Measurements from ENCODE around the gene AUTS2. TPM values are rescaled to one million over a fixed set of nuclear protein-coding genes. Genes with fewer than 3 reads are reported as not detected.
"Not testable (repeated sequence)": the region's sequence is repeated elsewhere in the genome, so short reads cannot be mapped to it uniquely, and the experiment has no call there.

The AUTS2 gene
- total RNA-seq, 1 experiment from 2014 or later = 2.3 TPM

DNA sequence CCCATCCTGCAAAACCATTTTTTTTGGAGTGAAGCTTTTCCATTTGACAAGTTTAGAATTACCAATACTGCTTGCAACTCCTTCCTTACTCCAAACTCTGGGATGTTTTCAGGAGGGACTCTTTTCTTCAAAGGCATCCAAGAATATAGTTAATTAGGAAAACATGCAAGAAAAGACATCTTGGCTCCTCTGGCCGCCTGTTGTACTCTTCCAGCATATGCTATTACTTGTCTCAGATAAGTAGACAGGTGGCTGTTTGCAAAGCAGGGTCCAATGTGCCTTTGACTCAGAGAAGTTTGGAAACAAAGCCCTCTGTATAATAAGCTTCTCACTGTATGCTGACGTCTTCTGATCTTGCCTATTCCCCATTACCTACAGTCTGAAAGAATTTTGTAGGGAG, 746.5 kb downstream of the AUTS2 start:
- in situ Hi-C loops (cut with HindIII; ENCODE audit: low pct_unique_long_range_greater_than_20kb, low sequenced_read_pairs) = no loop called here
- DNase-seq (ENCODE audit: low read depth) = no peak

DNA sequence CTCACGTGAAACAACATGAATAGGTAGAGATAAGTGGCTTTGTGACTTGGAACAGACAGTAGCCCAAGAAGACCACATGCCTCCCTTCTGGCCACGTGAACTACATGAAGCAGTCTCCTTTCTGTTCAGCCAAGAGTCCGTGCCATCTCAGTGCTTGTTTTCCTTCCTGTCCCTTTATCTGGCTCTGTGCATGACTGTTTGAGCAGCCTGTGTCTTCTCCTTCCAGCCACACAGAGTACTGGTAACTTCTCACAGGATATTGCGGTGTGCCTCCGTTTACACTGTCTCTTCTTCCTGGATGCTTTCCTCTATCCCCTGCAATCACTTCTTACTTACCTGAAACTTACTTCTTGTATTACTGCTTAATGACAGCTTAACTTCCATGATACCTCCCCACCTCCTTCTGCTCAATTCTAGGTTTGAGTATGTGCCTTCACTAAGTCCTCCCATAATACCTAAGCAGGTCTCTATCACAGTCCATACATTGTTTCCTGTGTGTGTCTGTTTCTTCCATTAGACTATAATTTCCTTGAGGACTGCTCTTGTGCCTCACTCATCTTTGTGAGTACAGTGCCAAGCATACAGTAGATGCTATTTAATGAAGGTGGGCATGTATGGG, 748.7 kb downstream of the AUTS2 start:
- in situ Hi-C loops (cut with HindIII; ENCODE audit: low pct_unique_long_range_greater_than_20kb, low sequenced_read_pairs) = no loop called here
- DNase-seq (ENCODE audit: low read depth) = no peak

DNA sequence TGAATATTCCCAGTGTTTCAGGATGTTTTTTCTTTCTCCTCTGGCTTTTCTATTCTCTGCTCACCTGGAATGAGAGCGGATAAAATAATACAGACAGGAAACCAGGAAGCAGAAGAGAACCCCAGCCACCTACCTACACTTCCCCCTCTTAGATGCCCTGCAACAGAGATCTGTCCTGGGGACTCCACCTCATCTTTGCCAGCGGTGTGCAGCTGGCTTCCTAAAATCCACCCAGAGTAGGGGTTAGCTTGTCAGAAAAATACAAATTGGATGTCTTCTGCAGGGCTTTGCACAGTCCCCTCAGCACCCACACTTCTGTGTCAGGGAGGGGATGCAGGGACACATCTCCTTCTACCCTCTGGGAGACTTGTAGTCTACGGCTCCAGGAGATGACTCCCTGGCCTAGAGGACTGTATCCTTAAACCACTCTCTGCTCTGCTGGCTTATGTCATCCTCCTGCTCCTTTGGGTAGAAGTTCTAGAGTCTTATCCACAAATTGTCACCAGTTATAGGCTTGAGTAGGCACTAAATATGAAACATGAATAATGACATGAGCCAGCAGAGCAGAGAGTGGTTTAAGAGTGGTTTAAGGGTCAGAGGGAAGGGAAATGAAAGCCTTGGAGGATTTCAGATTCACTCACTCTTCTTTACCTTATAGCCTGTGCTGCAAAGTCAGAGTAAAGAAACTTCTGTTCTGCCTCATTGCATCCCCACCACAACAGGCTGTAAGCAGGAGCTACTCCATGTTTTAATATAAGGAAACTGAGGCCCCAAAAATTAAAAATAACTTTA, 749.4 kb downstream of the AUTS2 start:
- DNase-seq (ENCODE audit: low read depth) = peak; percentile 17
- in situ Hi-C loops (cut with HindIII; ENCODE audit: low pct_unique_long_range_greater_than_20kb, low sequenced_read_pairs) = no loop called here

DNA sequence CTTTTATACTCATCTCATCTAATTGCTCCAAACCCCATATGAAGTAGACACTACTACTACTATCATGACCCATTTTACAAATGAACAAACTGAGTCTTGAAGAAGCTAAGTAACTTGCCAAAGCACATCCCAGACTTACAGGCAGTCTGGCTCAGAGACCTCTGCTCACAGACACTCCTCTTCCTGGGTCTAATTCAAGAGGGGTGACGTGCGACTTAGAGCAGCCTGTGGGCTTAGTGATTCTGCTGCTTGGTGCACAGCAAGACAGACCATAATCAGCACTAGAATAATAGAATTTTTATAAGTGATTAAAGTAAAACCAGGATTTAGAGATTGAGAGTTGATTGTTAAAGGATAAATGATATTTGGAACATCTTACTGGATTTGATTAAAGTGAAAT, 750.8 kb downstream of the AUTS2 start:
- in situ Hi-C loops (cut with HindIII; ENCODE audit: low pct_unique_long_range_greater_than_20kb, low sequenced_read_pairs) = no loop called here
- no peak for DNase-seq (ENCODE audit: low read depth)

DNA sequence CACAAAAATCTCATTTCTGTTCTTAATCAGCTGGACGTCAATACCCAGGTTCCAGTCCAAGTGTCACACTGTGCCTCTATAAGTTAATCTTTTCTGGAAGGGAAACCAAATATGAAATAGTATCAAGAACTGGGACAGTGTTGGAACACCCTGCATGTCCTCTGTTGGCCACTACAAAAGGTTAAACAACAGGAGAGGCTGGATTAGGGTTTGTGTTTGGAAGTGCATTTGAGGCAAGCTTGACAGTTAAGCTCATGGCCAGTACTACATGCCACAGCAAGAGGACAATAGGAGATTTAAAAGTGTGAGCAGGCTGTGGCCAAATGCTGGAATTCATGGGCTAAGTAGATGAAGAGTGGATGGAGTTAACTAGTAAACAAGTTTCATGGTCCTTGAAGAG, 751.5 kb downstream of the AUTS2 start:
- in situ Hi-C loops (cut with HindIII; ENCODE audit: low pct_unique_long_range_greater_than_20kb, low sequenced_read_pairs) = no loop called here
- no peak for DNase-seq (ENCODE audit: low read depth)

DNA sequence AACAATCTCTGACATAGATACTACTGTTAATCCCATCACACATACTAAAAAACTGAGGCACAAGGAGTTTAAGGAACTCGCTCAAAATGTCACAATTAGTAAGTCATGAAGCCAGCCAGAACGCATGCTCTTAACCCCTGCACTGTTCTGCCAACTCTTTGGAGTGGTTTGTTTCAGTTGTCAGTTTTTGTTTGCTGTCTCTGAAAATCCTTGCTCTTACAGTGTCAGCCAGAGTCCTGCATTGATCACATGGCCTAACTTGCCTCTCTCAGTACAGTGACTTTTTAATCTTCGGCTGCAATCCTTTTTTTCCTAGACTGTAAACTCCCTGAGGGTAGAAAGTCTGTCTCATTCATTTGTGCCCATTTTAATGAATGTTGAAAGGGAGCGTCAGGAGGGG, 753.8 kb downstream of the AUTS2 start:
- in situ Hi-C loops (cut with HindIII; ENCODE audit: low pct_unique_long_range_greater_than_20kb, low sequenced_read_pairs) = no loop called here
- no peak for DNase-seq (ENCODE audit: low read depth)

DNA sequence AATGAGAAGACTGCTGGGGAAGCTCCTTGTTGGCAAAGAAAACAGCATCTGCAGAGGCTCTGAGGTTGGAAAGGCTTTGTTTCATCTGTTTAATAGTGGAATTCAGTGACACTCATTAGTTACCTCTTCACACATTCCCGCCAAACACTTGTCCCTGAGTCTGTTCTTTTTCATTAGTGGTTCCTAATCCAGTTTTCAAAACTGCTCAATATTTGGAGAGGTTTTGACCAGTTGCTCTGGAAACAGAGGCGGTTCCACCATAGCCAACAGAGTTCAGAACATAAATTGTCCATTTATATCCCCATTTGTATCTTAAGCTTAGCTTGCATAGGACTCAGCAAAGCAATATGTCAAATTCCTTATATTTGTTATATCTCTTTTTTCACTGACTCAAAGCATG, 754.6 kb downstream of the AUTS2 start:
- in situ Hi-C loops (cut with HindIII; ENCODE audit: low pct_unique_long_range_greater_than_20kb, low sequenced_read_pairs) = no loop called here
- DNase-seq (ENCODE audit: low read depth) = no peak

DNA sequence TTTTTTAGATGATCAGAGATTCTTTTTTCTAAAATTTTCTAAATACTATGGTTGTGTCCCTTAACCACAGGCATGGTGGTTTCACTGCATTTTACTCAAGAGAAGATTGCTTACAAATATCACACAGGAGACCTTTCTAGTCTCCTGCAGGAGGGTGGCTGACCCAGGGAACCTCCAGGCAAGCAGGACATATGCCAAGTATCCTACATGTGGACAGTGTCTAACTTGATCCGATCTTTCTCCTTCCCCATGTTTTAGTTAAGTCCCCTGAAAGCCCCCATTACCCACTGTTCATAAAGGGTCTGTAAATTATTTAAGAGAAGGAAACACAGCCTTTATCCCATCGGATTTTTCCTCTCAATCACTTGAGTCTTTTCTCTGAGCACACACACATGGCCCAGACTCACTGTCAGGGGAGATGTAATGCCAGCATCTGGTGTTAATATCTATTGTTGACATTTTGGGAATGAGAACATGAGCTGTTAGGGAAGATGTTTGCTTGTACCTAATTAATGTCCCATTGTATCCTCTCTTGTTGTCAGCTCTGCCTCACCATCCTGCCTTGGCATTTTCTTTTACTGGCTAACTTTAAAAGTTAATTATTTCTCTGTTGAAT, 755.2 kb downstream of the AUTS2 start:
- DNase-seq (ENCODE audit: low read depth) = no peak
- in situ Hi-C loops (cut with HindIII; ENCODE audit: low pct_unique_long_range_greater_than_20kb, low sequenced_read_pairs) = no loop called here

DNA sequence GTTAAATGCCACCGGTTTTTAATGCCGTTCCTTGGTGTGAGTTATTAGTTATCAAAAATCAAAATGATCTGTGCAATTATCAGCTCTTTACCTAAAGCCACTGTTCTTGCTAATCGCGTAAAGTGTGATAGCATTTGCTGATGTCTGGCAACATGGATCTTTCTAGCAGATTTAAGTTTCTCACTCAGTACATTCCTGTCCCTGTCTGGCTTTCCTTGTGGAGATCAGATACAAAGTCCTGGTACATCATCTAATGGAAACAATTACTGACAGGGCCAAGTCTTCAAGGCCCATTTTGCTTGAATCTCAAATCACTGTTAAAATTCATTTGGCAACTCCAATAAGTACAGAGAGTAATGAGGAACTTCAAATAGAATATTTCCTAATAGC, 755.7 kb downstream of the AUTS2 start:
- no peak for DNase-seq (ENCODE audit: low read depth)
- in situ Hi-C loops (cut with HindIII; ENCODE audit: low pct_unique_long_range_greater_than_20kb, low sequenced_read_pairs) = no loop called here

DNA sequence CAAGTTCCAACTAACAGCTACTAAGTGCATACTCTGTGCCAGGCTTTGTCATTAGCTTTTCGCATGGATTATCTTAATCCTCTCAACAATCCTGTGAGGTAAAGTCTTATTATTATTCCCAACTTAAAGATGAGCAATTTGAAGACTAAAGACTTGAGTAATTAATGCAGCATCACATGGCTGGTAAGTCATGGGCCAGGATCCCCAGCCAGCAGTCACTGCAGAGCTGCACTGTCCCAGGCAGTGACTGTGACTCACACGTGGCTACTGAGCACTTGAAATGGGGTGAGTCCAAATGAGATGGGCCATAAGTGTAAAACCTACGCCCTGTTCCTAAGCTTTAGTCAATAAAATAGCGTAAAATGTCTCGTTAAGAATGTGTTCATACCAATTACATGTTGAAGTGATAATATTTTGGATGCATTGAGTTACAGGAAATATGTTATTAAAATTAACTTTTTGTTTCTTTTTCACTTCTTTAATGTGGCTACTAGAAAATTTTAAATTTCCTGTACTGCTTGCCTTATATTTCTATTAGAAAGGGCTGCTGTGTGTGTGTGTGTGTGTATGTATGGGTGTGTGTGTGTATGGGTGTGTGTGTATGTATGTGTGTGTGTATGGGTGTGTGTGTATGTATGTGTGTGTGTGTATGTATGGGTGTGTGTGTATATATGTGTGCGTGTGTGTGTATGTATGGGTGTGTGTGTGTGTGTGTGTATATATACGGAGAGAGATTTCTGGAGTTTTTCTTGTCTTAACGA, 756.3 kb downstream of the AUTS2 start:
- DNase-seq (ENCODE audit: low read depth) = no peak

DNA sequence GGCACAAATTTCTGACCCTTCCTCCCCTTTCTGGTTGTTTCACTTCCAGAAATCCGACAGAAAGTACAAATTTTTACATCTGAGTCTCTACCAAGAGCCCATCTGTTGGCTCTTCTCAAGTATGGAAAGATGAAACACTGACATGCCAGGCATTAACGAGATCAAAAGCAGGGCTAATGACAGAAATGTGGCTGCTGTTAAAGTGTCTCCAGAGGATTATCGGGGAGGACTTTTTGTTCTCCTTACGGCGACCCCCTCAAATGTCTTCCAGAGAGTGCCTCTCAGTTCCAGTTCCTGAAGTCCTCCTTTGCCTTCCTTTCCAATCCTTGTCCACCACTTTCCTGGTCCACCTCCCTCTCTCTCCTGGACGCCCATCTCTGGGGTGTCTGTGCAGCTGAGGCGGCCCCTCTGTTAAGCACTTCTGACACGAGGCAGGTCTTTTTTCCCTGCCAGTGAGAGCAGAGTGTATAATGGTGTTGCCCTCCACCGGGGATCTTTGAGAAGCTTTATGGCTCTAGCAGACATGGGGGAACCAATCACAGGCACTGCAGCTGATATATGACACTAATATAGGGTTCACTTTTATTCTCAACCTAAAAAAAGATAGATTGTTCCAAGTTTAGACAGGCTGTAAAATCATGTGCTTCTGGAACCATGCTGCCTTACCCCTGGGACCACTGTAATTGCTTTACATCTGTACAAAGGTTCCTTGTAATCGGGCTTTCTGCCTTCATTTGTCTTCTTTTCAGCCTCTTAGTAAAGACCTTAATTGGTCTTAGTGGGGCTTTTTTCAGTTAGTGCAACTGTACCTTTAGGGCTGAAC, 757.1 kb downstream of the AUTS2 start:
- DNase-seq (ENCODE audit: low read depth) = no peak
- in situ Hi-C loops (cut with HindIII; ENCODE audit: low pct_unique_long_range_greater_than_20kb, low sequenced_read_pairs) = no loop called here

More for the DNA sequence above, 756.3 kb downstream of the AUTS2 start:
- in situ Hi-C loops (cut with HindIII; ENCODE audit: low pct_unique_long_range_greater_than_20kb, low sequenced_read_pairs) = no loop called here

DNA sequence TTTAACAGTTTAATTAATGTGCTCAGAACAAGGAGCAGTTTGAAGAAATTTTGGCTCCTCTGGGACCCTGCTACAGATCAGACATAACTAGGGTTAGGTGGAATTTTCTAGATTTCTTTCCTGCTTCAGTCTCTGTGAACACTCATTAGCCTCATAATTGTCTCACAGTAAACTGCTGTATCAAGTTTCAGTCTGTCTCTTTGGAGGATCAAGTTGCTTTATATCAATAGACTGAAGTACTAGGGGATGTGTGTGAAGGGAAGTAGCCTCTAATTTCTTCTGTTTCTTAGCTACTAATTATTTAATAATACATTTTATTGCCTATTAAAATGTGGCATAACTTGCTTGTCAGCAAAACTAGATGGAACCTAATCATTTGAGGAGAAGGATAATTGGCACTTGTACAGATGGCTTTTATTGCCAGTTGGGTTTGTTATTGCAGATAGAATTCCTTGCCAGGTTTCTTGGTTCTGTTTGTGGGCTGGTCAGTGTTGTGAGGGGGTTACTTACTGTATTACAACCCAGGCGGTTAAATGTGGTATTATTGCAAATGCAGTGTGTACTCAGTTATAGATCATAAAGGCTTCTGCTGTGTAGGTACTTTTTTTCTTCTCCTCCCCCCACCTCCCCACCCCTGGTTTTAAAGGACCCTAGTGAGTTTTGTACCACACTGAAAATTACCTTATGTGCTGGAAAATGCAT, 758.0 kb downstream of the AUTS2 start:
- no peak for DNase-seq (ENCODE audit: low read depth)
- in situ Hi-C loops (cut with HindIII; ENCODE audit: low pct_unique_long_range_greater_than_20kb, low sequenced_read_pairs) = no loop called here

DNA sequence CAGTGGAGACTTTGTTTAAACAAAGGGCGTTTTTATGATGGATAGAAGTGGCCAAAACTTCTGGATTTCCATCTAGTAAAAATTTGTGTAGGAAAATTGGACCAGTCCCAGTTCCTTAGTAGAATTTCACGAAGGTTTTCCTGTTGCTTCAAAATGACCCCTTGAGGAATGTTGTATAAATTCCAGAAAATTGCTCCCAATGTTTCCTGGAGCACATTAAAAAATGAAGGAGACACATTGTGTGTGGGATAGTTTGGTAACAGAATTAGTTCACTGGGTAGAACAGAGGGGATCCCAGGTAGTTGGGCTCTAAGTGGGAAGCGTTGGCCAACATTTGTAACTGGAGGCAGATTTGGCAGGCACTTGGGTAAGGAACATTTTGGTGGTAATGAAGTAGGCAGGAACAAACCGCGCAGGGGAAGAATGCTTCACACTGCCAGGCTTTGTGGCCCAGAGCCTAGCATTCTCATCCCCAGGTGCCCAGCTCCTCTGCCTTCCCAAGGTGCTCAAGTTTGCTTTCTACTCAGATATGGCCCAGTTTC, 758.6 kb downstream of the AUTS2 start:
- DNase-seq (ENCODE audit: low read depth) = no peak
- in situ Hi-C loops (cut with HindIII; ENCODE audit: low pct_unique_long_range_greater_than_20kb, low sequenced_read_pairs) = no loop called here

DNA sequence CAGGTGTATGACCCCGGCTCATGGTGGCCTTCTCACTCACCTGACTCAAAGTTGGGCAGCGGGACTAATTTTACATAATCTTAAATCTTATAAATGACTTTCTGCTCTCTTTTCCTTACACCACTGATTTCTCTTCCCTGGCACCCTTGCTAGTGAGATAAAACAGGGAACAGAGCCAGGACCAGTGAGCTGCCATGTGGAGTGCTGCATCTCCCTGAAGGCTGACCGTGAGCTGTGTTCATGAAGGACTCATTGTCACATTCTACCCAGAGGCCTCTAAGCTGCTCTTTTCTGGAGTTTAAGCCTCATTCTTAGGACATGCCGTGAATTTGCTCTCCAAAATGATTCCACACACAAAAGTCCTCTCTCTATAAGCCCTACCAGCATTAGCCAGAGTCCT, 762.3 kb downstream of the AUTS2 start:
- DNase-seq (ENCODE audit: low read depth) = no peak
- in situ Hi-C loops (cut with HindIII; ENCODE audit: low pct_unique_long_range_greater_than_20kb, low sequenced_read_pairs) = no loop called here

DNA sequence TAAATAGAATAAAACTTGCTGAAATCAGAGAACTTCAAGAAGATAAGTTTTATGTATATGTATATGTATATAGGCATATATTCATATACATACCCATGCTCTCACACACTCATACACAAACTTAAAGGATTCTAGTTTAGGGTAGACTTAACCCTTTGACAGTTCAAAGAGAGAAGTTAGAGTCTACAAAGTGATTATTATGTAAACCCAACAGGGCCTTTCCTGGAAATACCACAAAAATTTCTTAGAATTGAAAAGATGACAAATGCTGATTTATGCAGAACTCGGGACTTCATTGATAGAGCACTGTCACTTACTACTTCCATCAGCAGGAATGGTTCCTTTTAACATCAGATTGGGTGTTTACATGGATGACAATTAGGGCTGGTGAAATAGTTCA, 763.5 kb downstream of the AUTS2 start:
- DNase-seq (ENCODE audit: low read depth) = no peak
- in situ Hi-C loops (cut with HindIII; ENCODE audit: low pct_unique_long_range_greater_than_20kb, low sequenced_read_pairs) = no loop called here

DNA sequence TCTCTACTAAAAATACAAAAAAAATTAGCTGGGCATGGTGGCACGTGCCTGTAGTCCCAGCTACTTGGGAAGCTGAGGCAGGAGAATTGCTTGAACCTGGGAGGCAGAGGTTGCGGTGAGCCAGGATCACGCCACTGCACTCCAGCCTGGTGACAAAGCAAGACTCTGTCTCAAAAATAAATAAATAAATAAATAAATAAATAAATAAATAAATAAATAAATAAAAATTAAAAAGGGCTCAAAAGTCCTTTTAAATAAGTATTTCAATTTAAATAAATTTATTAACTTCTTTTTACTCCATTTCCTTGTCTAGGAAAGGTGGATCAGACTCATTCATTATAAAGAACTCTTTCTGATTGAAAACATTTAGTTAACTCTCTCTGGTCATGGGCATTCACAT, 766.1 kb downstream of the AUTS2 start:
- DNase-seq (ENCODE audit: low read depth); in situ Hi-C loops (cut with HindIII; ENCODE audit: low pct_unique_long_range_greater_than_20kb, low sequenced_read_pairs): not testable (repeated sequence)

DNA sequence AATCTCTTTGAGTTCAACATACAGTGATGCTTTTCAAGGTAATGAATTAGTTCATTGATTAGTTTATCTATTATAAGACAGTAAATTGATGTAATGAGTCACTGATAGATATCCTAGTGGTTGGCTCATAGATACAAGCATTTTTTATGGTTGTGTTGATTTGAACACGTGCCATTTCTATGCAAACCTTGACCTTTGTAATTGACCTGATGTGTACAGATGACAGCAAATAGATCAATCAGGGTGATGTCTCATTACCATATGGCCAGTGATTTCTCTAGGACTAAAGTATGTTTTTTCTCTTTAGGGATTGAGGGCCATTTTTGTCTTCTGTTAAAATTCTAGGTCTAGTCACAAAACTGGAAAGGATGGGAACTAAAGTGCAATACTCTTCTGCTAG, 773.4 kb downstream of the AUTS2 start:
- in situ Hi-C loops (cut with HindIII; ENCODE audit: low pct_unique_long_range_greater_than_20kb, low sequenced_read_pairs) = no loop called here
- no peak for DNase-seq (ENCODE audit: low read depth)
